ENCODE results near the gene PLLP. TPM values are rescaled to one million over a fixed set of nuclear protein-coding genes. Genes with fewer than 3 reads are reported as not detected.

Gene PLLP
- total RNA-seq, 1 donor from 2014 or later: 5.2 TPM

GRCh38 chr16:57289391-57290257 is 5.2 kb upstream of the PLLP start:
- intact Hi-C loops (cut with micrococcal nuclease): no loop called here

DNA sequence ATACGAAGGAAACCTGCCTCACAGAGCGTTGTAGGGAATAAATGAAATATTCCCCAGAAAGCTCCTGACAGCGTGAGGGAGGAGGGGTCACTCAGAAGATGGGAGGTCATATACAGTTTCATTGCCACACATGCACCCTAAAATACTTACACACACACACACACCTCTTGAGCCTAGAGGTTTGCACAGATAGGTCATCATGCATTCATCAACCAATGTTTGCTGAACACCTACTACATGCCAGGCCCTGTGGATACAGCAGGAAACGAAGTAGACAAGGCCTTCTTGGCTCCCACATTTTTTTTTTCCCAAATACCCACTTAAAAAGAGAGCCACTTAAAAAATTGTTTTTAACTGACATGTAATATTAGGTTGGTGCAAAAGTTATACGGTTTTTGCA is 907 bp upstream of the PLLP start:
- intact Hi-C loops (cut with micrococcal nuclease): no loop called here
- no peaks in the 10 kb centered on the region for H3K9me3 ChIP-seq (replicated peaks)
- no peak for TF ChIP-seq CTCF (IDR thresholded peaks at IDR 0.05; ENCODE audit: borderline replicate concordance)
- H3K36me3 ChIP-seq: no peaks in the 10 kb centered on the region
- H3K27ac ChIP-seq (replicated peaks): no peak overlapping the region
- DNase-seq: no peak
- peaks cover 18% of the 10 kb centered on the region for H3K27me3 ChIP-seq (ENCODE audit: low read depth)
- H3K4me1 ChIP-seq: peaks cover 14% of the 10 kb centered on the region
- H3K4me3 ChIP-seq: peak overlapping the region; percentile 75

More at GRCh38 chr16:57289391-57290257, 5.2 kb upstream of the PLLP start:
- H3K36me3 ChIP-seq: no peaks in the 10 kb centered on the region
- no peak for DNase-seq
- peaks cover 6% of the 10 kb centered on the region for H3K4me1 ChIP-seq
- no peak for TF ChIP-seq CTCF (IDR thresholded peaks at IDR 0.05; ENCODE audit: borderline replicate concordance)
- H3K9me3 ChIP-seq (replicated peaks): no peaks in the 10 kb centered on the region
- peaks cover 6% of the 10 kb centered on the region for H3K27me3 ChIP-seq (ENCODE audit: low read depth)
- no peak overlapping the region for H3K27ac ChIP-seq (replicated peaks)
- H3K4me3 ChIP-seq: no peak overlapping the region

DNA sequence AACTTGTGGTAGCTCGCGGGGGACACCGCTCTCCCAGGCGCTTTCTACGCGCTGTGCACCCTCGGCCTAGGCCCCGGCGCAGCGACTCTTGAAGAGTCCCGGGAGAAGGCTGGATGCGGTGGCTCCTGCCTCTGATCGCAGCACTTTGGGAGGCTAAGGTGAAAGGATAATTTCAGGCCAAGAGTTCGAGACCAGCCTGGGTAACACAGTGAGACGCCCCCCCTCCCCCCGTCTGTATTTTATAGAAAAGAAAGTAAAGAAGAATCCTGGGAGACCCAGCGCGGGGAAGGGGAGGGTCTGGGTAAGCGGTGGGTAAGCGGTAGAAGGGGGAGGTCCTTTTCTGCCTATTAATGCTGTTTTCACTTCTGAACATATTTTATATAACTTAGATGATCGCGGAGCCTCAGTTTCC is 486 bp upstream of the PLLP start:
- peaks cover 18% of the 10 kb centered on the region for H3K27me3 ChIP-seq (ENCODE audit: low read depth)
- H3K4me1 ChIP-seq: peaks cover 14% of the 10 kb centered on the region
- peak overlapping the region; percentile 75 for H3K4me3 ChIP-seq
- TF ChIP-seq CTCF (IDR thresholded peaks at IDR 0.05; ENCODE audit: borderline replicate concordance): no peak
- intact Hi-C loops (cut with micrococcal nuclease): no loop called here
- peak overlapping the region; percentile 61 for H3K27ac ChIP-seq (replicated peaks)
- H3K36me3 ChIP-seq: no peaks in the 10 kb centered on the region
- H3K9me3 ChIP-seq (replicated peaks): no peaks in the 10 kb centered on the region
- no peak for DNase-seq

DNA sequence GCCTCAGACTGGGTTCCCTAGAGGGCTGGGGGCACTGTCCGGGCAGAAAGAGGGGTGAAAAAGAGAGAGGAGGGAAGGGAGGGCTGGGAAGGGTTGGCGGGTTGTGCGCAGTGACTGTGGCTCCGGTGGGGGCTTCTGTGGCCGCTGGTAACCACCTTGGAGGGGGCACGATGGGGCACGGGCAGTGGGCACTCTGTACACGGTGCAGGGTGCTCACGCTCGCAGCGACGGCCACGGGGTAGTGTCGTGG is 588 bp downstream of the PLLP start:
- H3K27ac ChIP-seq (replicated peaks): peak overlapping the region; percentile 61
- peaks cover 18% of the 10 kb centered on the region for H3K27me3 ChIP-seq (ENCODE audit: low read depth)
- H3K36me3 ChIP-seq: no peaks in the 10 kb centered on the region
- no peaks in the 10 kb centered on the region for H3K9me3 ChIP-seq (replicated peaks)
- H3K4me1 ChIP-seq: peaks cover 14% of the 10 kb centered on the region
- intact Hi-C loops (cut with micrococcal nuclease): no loop called here
- DNase-seq: no peak
- H3K4me3 ChIP-seq: peak overlapping the region; percentile 75
- TF ChIP-seq CTCF (IDR thresholded peaks at IDR 0.05; ENCODE audit: borderline replicate concordance): no peak

DNA sequence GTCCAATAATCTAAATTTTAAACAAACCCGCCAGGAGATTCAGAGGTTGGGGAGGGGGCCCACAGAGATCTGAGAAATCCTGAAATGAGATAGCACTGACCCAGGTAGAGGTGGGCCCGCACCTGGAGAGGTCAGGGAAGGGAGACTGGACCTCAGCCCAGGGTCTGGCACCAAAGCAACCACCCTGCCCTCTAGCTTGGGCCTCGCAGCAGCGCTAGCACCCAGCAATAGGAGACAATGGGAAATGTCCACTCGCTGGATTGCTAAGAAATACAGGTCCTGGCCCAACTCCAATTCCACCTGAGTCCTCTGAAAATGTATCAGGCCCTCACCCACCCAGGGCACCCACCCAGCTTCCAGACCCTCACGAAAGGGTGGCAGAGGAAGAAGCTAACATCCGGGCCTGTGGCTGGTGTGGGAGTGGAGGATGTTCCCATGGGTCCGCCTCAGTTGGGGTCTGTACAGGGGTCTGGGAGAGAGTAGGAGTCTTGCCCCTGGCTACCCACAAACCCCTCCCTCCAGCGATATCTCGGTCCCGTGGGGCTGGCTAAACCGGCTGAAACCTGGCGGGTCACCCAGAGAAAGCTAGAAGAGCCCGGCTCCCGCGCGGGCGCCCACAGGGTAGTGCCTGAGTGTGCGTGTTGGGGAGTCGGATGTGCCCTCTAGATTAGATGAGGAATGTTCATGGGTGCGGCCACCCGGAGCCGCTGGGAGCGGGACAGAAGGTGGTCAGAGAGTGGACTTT is 1.1 kb downstream of the PLLP start:
- Histone ChIP-seq H3K9me3 (replicated peaks) (no peaks in the 10 kb centered on the region), H3K36me3 (no peaks in the 10 kb centered on the region), H3K4me3 (peak overlapping the region; percentile 75), H3K27ac (replicated peaks) (peak overlapping the region; percentile 61), H3K27me3 (ENCODE audit: low read depth) (peaks cover 18% of the 10 kb centered on the region), H3K4me1 (peaks cover 14% of the 10 kb centered on the region)
- no peak for DNase-seq
- intact Hi-C loops (cut with micrococcal nuclease): no loop called here
- TF ChIP-seq CTCF (IDR thresholded peaks at IDR 0.05; ENCODE audit: borderline replicate concordance): no peak

All from left ventricle myocardium inferior (tissue), 1 donor.